ENCODE measurements around the gene MAP7D1.

MAP7D1 gene

GRCh38 chr1:36155408-36156328 lies at the start of gene MAP7D1:
MAP7D1 (plus strand) TSS chr1:36156160; CDS start chr1:36156418, 258 bp downstream.
- DNase-seq = peak; percentile 85 to 89

- DNase-seq = no peak
Measured at GRCh38 chr1:36106269-36106668, 49.7 kb upstream of the MAP7D1 start.

- DNase-seq = no peak
Measured at GRCh38 chr1:36107394-36107793, 48.6 kb upstream of the MAP7D1 start.

GRCh38 chr1:36108314-36108713 lies 47.6 kb upstream of the MAP7D1 start:
- no peak for DNase-seq

GRCh38 chr1:36109041-36109679 lies 46.8 kb upstream of the MAP7D1 start:
- peak; percentile 40 to 42 for DNase-seq

GRCh38 chr1:36111151-36111550 lies 44.8 kb upstream of the MAP7D1 start:
- DNase-seq = no peak

- no peak for DNase-seq
Measured at GRCh38 chr1:36112823-36113222, 43.1 kb upstream of the MAP7D1 start.

GRCh38 chr1:36114371-36114770 lies 41.6 kb upstream of the MAP7D1 start:
- no peak for DNase-seq

- no peak for DNase-seq
Measured at GRCh38 chr1:36115200-36115669, 40.7 kb upstream of the MAP7D1 start.

- peak in 1 of 2 donors; percentile 29 for DNase-seq
Measured at GRCh38 chr1:36115931-36116330, 40.0 kb upstream of the MAP7D1 start.

- DNase-seq = no peak
Measured at GRCh38 chr1:36116901-36117300, 39.1 kb upstream of the MAP7D1 start.

GRCh38 chr1:36118447-36119204 lies 37.3 kb upstream of the MAP7D1 start:
- no peak for DNase-seq

GRCh38 chr1:36119456-36119855 lies 36.5 kb upstream of the MAP7D1 start:
- no peak for DNase-seq

GRCh38 chr1:36122062-36123030 lies 33.6 kb upstream of the MAP7D1 start:
- DNase-seq = no peak

GRCh38 chr1:36123356-36123755 lies 32.6 kb upstream of the MAP7D1 start:
- peak; percentile 22 to 59 for DNase-seq

GRCh38 chr1:36124404-36125128 lies 31.4 kb upstream of the MAP7D1 start:
- no peak for DNase-seq

GRCh38 chr1:36125129-36125991 lies 30.6 kb upstream of the MAP7D1 start, which contains the start of gene COL8A2:
COL8A2 (minus strand) TSS chr1:36125222; CDS start chr1:36100242, 24,980 bp downstream.
- DNase-seq = no peak

GRCh38 chr1:36126005-36126716 lies 29.8 kb upstream of the MAP7D1 start:
- no peak for DNase-seq

- DNase-seq = no peak
Measured at GRCh38 chr1:36126797-36127500, 29.0 kb upstream of the MAP7D1 start.

Data from CD4-positive, alpha-beta T cell treated with Interleukin-4 for 1 hour (primary cell).